NCI-H2107 treated with DMSO at 0.1 percent for 48 hours (cell line): ENCODE measurements around the gene GSTA4.
"Not testable (repeated sequence)": the region's sequence is repeated elsewhere in the genome, so short reads cannot be mapped to it uniquely, and the experiment has no call there.

Experiments used
- DNase-seq: peaks from one replicate; lab custom pipeline; 2025; ENCODE audit not compliant: unreplicated experiment; lab: John Stamatoyannopoulos, UW

Gene GSTA4

GRCh38 chr6:52976591-52977035 is 18.5 kb downstream of the GSTA4 start:
- no peak for DNase-seq

- no peak for DNase-seq
Measured at GRCh38 chr6:52976149-52976548, 18.9 kb downstream of the GSTA4 start.

- no peak for DNase-seq
Measured at GRCh38 chr6:52975580-52975979, 19.5 kb downstream of the GSTA4 start.

GRCh38 chr6:52972989-52973388 is 22.1 kb downstream of the GSTA4 start:
- no peak for DNase-seq

GRCh38 chr6:52969359-52969758 is 25.7 kb downstream of the GSTA4 start:
- DNase-seq, result no peak

- no peak for DNase-seq
Measured at GRCh38 chr6:52966101-52966500, 29.0 kb downstream of the GSTA4 start.

GRCh38 chr6:52965380-52965779 is 29.7 kb downstream of the GSTA4 start:
- DNase-seq, result no peak

GRCh38 chr6:52964318-52964717 is 30.8 kb downstream of the GSTA4 start:
- no peak for DNase-seq

GRCh38 chr6:52962701-52963100 is 32.4 kb downstream of the GSTA4 start:
- DNase-seq, result no peak

- DNase-seq, result not testable (repeated sequence)
Measured at GRCh38 chr6:52961022-52961421, 34.1 kb downstream of the GSTA4 start.

GRCh38 chr6:52960211-52960610 is 34.9 kb downstream of the GSTA4 start:
- not testable (repeated sequence) for DNase-seq

- DNase-seq, result no peak
Measured at GRCh38 chr6:52958546-52959255, 36.4 kb downstream of the GSTA4 start.

- no peak for DNase-seq
Measured at GRCh38 chr6:52955871-52956270, 39.2 kb downstream of the GSTA4 start.

- DNase-seq, result no peak
Measured at GRCh38 chr6:52953911-52954839, 40.9 kb downstream of the GSTA4 start.

- DNase-seq, result no peak
Measured at GRCh38 chr6:52946306-52946705, 48.8 kb downstream of the GSTA4 start.

GRCh38 chr6:52942821-52943220 is 52.3 kb downstream of the GSTA4 start:
- not testable (repeated sequence) for DNase-seq

GRCh38 chr6:52942221-52942620 is 52.9 kb downstream of the GSTA4 start:
- DNase-seq, result no peak

- DNase-seq, result no peak
Measured at GRCh38 chr6:52937908-52938307, 57.2 kb downstream of the GSTA4 start.

- DNase-seq, result no peak
Measured at GRCh38 chr6:52933778-52934177, 61.3 kb downstream of the GSTA4 start.

- DNase-seq, result no peak
Measured at GRCh38 chr6:52931351-52931750, 63.7 kb downstream of the GSTA4 start.

- no peak for DNase-seq
Measured at GRCh38 chr6:52929321-52930164, 65.5 kb downstream of the GSTA4 start.
